Measurements from ENCODE around the gene TMEM225. TPM values are rescaled to one million over a fixed set of nuclear protein-coding genes. Genes with fewer than 3 reads are reported as not detected.

TMEM225 gene, protein sequence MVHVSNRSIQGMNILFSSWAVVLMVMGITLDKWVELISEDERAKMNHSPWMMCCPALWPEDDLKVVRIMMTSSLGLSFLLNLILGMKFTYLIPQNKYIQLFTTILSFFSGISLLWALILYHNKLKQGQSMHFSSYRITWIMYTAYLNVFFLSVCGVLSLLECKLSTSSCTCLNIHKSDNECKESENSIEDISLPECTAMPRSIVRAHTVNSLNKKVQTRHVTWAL
- total RNA-seq (not detected in 2 replicates), polyA plus RNA-seq (0.13 TPM in 1 of 2 replicates, not detected in the other)

DNA sequence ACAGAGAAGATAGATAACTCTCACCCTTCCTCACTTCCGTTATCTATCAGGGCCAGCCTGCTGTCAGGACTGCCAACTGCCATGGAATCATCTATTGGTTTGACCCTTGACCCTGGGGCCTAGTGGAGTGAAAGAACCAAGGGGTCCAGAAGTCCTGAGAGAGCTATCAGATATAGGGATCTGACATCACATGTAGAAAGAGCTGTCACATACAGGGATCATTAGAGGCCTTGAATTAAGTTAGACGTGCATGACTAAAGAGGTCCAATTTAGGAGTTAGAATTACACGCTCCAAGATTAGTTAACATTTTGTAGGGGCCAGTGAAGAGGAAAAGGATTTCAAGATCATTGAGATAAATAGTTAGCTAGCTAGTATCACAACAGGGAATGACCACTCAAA, at the start of gene TMEM225:
Gene TMEM225 (minus strand): TSS at position 101 of the 400 bp plus-strand sequence. CDS start 245 bp downstream, outside the sequence.
- Histone ChIP-seq H3K9me2 (replicated peaks; ENCODE audit: insufficient read depth) (no peaks in the 10 kb centered on the region), H3K4me3 (no peak within 1 kb of the TSS), H3K36me3 (replicated peaks; ENCODE audit: insufficient read depth, low read depth) (no peaks in the 10 kb centered on the region), H3K27me3 (no peaks in the 10 kb centered on the region), H3K4me1 (ENCODE audit: insufficient read depth) (no peaks in the 10 kb centered on the region), H3K79me2 (no peaks in the 10 kb centered on the region), H3K27ac (no peak within 1 kb of the TSS), H3K4me2 (no peak within 1 kb of the TSS), H3K9me3 (ENCODE audit: low read depth) (no peaks in the 10 kb centered on the region), H4K20me1 (ENCODE audit: insufficient read depth, poor library complexity, severe bottlenecking) (no peaks in the 10 kb centered on the region), H2AFZ (no peak within 1 kb of the TSS)
- 89% methylated on average over 3 of the region's 3 CpGs for WGBS (ENCODE audit: low lambda C conversion rate, missing lambda C conversion rate)
- TF ChIP-seq EZH2 (IDR thresholded peaks at IDR 0.05; ENCODE audit: borderline replicate concordance) (no peak), EZH2phosphoT487 (IDR thresholded peaks at IDR 0.05; ENCODE audit: low read depth, severe bottlenecking, unreplicated experiment) (no peak)
- TF ChIP-seq, protein P1, sequence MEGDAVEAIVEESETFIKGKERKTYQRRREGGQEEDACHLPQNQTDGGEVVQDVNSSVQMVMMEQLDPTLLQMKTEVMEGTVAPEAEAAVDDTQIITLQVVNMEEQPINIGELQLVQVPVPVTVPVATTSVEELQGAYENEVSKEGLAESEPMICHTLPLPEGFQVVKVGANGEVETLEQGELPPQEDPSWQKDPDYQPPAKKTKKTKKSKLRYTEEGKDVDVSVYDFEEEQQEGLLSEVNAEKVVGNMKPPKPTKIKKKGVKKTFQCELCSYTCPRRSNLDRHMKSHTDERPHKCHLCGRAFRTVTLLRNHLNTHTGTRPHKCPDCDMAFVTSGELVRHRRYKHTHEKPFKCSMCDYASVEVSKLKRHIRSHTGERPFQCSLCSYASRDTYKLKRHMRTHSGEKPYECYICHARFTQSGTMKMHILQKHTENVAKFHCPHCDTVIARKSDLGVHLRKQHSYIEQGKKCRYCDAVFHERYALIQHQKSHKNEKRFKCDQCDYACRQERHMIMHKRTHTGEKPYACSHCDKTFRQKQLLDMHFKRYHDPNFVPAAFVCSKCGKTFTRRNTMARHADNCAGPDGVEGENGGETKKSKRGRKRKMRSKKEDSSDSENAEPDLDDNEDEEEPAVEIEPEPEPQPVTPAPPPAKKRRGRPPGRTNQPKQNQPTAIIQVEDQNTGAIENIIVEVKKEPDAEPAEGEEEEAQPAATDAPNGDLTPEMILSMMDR (IDR thresholded peaks at IDR 0.05; ENCODE audit: poor library complexity) = no peak
- no peak for DNase-seq (ENCODE audit: low spot score)

DNA sequence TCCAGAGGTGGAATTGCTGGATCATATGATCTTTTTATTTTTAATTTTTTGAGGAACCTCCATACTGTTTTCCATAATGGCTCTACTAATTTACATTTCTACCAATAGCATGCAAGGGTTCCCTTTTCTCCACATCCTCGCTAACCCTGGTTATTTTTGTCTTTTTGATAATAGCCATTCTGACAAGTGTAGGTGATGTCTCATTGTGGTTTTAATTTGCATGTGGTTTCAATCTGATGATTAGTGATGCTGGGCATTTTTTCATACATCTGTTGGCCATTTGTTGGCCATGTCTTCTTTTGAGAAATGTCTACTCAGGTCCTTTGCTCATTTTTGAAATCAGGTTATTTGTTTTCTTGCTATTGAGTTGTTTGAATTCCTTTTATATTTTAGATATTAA, 38.6 kb upstream of the TMEM225 start:
- H3K9me2 ChIP-seq (replicated peaks; ENCODE audit: insufficient read depth) = no peaks in the 10 kb centered on the region
- no peaks in the 10 kb centered on the region for H3K79me2 ChIP-seq
- no peaks in the 10 kb centered on the region for H3K36me3 ChIP-seq (replicated peaks; ENCODE audit: insufficient read depth, low read depth)
- no peaks in the 10 kb centered on the region for H3K27me3 ChIP-seq
- H4K20me1 ChIP-seq (ENCODE audit: insufficient read depth, poor library complexity, severe bottlenecking) = no peaks in the 10 kb centered on the region
- DNase-seq (ENCODE audit: low spot score) = no peak
- no peak overlapping the region for H3K27ac ChIP-seq
- H3K4me1 ChIP-seq (ENCODE audit: insufficient read depth) = no peaks in the 10 kb centered on the region
- no peak for TF ChIP-seq EZH2 (IDR thresholded peaks at IDR 0.05; ENCODE audit: borderline replicate concordance)
- no peak overlapping the region for H3K4me2 ChIP-seq
- H3K4me3 ChIP-seq = no peak overlapping the region
- H2AFZ ChIP-seq = no peak overlapping the region
- H3K9me3 ChIP-seq (ENCODE audit: low read depth) = no peaks in the 10 kb centered on the region
- WGBS (ENCODE audit: low lambda C conversion rate, missing lambda C conversion rate) = 83% methylated on average over 1 of the region's 1 CpG

DNA sequence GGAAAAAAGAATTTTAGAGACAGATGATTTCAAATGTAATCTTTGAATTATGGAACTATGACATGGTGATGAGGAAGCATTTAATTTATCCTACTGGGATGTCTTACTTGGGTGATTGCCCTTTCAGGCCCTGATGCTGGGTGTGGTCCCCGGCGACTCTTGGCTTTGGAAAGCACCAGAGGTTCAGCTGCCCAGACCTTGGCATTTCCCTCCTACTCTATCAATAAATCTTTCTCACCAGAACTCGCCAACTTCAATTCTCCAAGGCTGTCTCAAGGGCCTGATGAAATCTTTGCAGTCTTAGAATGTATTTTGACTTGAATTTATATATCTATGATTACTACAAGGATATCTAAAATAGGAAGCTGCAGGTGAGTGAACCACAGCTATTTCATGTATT, 35.5 kb upstream of the TMEM225 start:
- H3K9me2 ChIP-seq (replicated peaks; ENCODE audit: insufficient read depth) = no peaks in the 10 kb centered on the region
- no peak for TF ChIP-seq EZH2phosphoT487 (IDR thresholded peaks at IDR 0.05; ENCODE audit: low read depth, severe bottlenecking, unreplicated experiment)
- TF ChIP-seq EZH2 (IDR thresholded peaks at IDR 0.05; ENCODE audit: borderline replicate concordance) = no peak
- TF ChIP-seq, protein P1 (IDR thresholded peaks at IDR 0.05; ENCODE audit: poor library complexity) = no peak
- no peak for DNase-seq (ENCODE audit: low spot score)
- H2AFZ ChIP-seq = no peak overlapping the region
- no peaks in the 10 kb centered on the region for H4K20me1 ChIP-seq (ENCODE audit: insufficient read depth, poor library complexity, severe bottlenecking)
- H3K4me1 ChIP-seq (ENCODE audit: insufficient read depth) = no peaks in the 10 kb centered on the region
- no peaks in the 10 kb centered on the region for H3K36me3 ChIP-seq (replicated peaks; ENCODE audit: insufficient read depth, low read depth)
- no peaks in the 10 kb centered on the region for H3K9me3 ChIP-seq (ENCODE audit: low read depth)
- no peak overlapping the region for H3K4me3 ChIP-seq
- 86% methylated on average over 3 of the region's 3 CpGs for WGBS (ENCODE audit: low lambda C conversion rate, missing lambda C conversion rate)
- H3K27me3 ChIP-seq = no peaks in the 10 kb centered on the region
- no peak overlapping the region for H3K4me2 ChIP-seq
- no peaks in the 10 kb centered on the region for H3K79me2 ChIP-seq
- H3K27ac ChIP-seq = no peak overlapping the region

DNA sequence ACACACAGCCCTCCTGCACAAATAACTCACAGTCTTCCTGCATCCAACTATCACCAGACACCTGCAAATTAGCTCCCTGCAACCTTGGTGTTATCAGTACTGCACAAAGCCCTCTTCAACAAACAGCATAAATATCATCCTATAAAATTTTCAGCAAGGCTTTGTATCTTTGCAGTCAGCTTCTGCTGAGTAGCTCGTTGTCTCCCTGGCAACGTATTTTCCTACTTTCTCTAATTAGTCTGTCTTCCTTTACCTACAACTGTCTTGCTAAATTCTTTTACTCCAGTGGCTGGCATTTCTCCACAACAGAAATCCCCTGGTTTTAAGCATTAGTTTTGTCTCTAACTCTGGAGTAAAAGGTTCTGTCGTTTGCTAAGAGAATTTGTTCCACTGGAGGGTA, 20.4 kb upstream of the TMEM225 start:
- DNase-seq (ENCODE audit: low spot score) = no peak
- Histone ChIP-seq H3K27ac (no peak overlapping the region), H3K27me3 (no peaks in the 10 kb centered on the region), H2AFZ (no peak overlapping the region), H3K4me3 (no peak overlapping the region), H3K4me1 (ENCODE audit: insufficient read depth) (no peaks in the 10 kb centered on the region), H3K9me3 (ENCODE audit: low read depth) (no peaks in the 10 kb centered on the region), H4K20me1 (ENCODE audit: insufficient read depth, poor library complexity, severe bottlenecking) (no peaks in the 10 kb centered on the region), H3K4me2 (no peak overlapping the region), H3K9me2 (replicated peaks; ENCODE audit: insufficient read depth) (no peaks in the 10 kb centered on the region), H3K79me2 (no peaks in the 10 kb centered on the region), H3K36me3 (replicated peaks; ENCODE audit: insufficient read depth, low read depth) (no peaks in the 10 kb centered on the region)
- 43% methylated on average over 3 of the region's 3 CpGs for WGBS (ENCODE audit: low lambda C conversion rate, missing lambda C conversion rate)
- no peak for TF ChIP-seq EZH2 (IDR thresholded peaks at IDR 0.05; ENCODE audit: borderline replicate concordance)
- TF ChIP-seq, protein P1 (IDR thresholded peaks at IDR 0.05; ENCODE audit: poor library complexity) = no peak
